ENCODE data around the gene CFAP46.

DNA sequence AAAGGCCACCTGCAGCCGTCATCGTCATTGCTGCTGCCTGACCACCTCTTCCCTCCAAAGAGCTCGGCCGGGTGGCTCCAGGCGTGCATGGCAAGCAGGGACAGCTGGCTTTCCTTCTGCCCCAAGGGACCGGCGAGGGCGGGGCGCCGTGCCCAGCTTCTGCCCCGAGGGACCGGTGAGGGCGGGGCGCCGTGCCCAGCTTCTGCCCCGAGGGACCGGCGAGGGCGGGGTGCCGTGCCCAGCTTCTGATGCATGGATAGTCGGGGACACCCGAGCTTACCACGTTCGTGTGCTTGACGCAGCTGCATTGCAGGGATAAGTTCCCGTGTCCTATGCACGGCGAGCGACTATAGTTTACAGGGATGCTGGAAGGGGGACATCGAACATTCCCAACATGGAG lies 27.0 kb downstream of the CFAP46 start:
- no peak for TF ChIP-seq POLR2A (IDR thresholded peaks at IDR 0.05)
- TF ChIP-seq, protein P1, sequence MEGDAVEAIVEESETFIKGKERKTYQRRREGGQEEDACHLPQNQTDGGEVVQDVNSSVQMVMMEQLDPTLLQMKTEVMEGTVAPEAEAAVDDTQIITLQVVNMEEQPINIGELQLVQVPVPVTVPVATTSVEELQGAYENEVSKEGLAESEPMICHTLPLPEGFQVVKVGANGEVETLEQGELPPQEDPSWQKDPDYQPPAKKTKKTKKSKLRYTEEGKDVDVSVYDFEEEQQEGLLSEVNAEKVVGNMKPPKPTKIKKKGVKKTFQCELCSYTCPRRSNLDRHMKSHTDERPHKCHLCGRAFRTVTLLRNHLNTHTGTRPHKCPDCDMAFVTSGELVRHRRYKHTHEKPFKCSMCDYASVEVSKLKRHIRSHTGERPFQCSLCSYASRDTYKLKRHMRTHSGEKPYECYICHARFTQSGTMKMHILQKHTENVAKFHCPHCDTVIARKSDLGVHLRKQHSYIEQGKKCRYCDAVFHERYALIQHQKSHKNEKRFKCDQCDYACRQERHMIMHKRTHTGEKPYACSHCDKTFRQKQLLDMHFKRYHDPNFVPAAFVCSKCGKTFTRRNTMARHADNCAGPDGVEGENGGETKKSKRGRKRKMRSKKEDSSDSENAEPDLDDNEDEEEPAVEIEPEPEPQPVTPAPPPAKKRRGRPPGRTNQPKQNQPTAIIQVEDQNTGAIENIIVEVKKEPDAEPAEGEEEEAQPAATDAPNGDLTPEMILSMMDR (IDR thresholded peaks at IDR 0.05): no peak

All from Peyer's patch (tissue), 4 donors.